GM12801 (cell line): ENCODE results near the gene SSTR5.

Source experiments
- CTCF ChIP-seq: IDR thresholded peaks from one replicate; pipeline ENCODE4 v1.5.1; 2011; ENCODE audit warnings: control low read depth; ENCODE audit not compliant: insufficient read length; ENCODE audit errors: extremely low read depth

Gene SSTR5

GRCh38 chr16:1042866-1043265, 29.7 kb upstream of the SSTR5 start:
- TF ChIP-seq CTCF: no peak

DNA sequence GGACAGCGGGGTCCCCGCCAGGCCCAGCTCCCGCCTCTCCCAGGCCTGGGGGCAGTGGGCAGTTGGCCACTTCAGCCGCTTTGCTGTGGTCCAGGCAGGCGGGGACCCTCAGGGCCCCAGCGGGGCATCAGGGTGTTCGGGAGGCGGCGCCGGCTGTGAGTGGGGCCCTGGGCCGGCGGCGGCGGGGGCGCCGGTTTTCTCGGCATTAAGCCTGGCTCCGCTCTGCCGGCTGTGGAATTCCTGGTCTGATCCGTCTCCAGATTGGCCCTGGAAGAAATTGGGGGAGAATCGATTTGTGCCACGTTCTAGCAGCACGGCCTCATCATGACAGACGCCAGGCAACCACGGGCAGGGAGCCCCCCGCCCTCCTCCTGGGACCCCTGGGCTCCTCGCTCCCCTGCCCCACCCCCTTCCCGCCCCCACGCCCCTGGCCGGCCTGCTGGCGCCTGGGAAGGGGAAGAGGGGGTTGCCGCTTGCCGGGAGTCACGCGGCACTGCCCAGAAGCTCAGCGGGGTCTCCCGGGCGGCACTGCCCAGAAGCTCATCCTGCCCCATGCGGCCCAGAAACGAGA, 28.6 kb upstream of the SSTR5 start:
- TF ChIP-seq CTCF: no peak

GRCh38 chr16:1044460-1045309, 27.9 kb upstream of the SSTR5 start:
- no peak for TF ChIP-seq CTCF

- no peak for TF ChIP-seq CTCF
Observed at GRCh38 chr16:1045310-1045992, 27.1 kb upstream of the SSTR5 start.

DNA sequence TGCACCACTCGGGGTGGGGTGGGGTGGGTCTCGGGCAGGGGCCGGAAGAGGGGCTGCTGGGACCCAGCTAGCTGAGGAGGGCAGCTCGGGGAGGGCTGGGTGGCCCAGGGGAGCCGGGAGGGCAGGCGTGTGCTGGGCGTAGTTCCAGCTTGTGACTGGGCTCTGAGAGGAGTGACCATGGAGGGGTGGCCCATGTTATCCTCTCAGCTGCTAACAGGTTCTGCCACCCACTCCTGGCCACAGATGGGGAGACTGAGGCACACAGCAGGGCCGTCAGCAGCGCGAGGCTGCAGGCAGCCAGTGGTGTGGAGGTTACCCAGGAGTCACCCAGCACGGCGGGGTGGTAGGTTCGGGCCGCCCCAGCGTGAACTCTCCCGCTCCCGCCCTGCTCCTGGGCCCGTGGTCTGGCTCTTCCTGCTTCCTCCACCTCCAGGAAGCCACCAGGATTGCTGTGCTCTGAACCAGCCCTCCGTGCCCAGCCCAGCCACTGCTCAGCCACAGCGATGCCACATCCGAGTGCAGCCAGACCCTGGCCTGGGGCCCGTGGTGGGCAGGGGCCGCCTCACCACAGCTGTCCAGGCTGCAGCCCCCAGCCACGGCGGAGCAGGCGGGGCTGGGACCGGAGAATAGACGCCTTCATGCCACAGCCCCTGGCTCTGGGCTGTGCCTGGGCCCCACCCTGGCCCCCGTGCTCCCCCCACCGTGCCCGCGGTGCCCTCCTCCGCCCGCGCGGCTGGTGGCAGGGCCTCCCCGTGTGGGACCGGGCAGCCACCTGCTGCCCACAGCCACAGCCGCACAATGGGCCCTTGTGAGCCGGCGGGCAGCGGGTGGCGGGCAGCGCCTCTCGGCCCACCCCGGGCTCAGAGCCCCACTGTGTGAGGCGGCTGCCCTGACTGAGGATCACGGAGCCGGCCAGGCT, 26.3 kb upstream of the SSTR5 start:
- TF ChIP-seq CTCF: no peak

DNA sequence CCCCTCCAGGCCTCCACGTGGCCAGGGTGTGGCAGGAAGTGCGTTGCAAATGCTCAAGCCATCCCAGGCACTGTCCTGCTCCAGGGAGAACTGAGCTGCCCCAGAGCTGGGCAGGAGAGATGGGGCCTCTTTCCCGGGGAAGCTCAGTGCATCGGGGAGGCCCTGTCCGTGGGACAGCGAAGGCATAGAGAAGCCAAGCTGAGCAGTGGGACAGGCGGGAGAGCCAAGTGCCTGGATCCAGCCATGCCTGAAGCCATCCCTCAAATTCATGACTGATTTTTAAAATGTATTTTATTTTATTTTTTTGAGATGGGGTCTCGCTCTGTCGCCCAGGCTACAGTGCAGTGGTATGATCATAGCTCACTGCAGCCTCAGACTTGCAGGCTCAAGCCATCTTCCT, 25.4 kb upstream of the SSTR5 start:
- TF ChIP-seq CTCF: no peak
